Daoy (cell line): ENCODE results near the gene ARHGAP40. TPM values are rescaled to one million over a fixed set of nuclear protein-coding genes. Genes with fewer than 3 reads are reported as not detected.
A peak's percentile ranks its signal among the peaks of the same experiment; 100 is the strongest.

Source experiments
- DNase-seq: peaks from one replicate; pipeline ENCODE4 v3.0.0-alpha.2; 2015; ENCODE audit warnings: low read depth
- total RNA-seq: library from RNA; depleted of rRNA; stranded (reverse); fragments of >200 nt; shearing (Covaris generic); gene quantifications from 2 replicates; pipeline ENCODE4 v1.2.3, GENCODE V29; 2014; rRNA removed

ARHGAP40 gene
- total RNA-seq, 1 experiment from 2014 or later: not detected

DNA sequence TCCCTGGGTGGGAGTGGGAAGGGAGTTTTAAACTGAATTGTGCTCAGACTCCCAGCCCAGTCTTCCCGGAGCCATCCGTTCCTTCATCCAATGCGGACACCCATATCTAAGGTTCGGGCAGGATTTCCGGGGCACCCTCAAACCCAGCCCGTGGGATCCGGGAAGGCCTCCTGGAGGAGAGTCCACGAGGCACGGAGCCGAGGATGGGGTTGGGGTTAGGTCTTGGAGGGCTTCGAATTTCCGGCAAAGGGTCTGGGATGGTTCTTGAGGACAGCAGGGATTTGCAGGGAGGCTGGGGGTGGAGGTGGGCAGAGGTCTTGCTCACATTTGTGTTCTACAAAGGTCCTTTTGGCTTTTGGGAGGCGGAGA, 73.1 kb downstream of the ARHGAP40 start:
- no peak for DNase-seq

DNA sequence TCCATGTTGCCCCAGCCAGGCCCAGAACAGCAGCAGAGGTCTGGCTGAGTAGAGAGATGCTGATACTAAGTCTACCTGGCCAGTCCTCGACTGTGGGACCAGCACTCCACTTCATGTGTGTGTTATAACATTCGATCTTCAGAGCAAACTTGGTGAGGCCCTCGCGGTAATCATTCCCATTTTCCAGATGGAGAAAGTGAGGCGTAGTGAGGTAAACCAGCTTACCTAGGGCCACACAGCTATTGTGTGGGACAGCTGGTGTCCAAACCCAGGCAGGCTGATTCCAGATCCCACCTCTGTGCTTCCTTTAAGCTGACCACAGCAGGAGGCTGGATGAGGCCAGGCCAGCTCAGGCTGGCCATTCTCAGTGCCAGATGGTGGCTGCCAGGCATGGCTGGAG, 75.0 kb downstream of the ARHGAP40 start:
- DNase-seq: no peak

DNA sequence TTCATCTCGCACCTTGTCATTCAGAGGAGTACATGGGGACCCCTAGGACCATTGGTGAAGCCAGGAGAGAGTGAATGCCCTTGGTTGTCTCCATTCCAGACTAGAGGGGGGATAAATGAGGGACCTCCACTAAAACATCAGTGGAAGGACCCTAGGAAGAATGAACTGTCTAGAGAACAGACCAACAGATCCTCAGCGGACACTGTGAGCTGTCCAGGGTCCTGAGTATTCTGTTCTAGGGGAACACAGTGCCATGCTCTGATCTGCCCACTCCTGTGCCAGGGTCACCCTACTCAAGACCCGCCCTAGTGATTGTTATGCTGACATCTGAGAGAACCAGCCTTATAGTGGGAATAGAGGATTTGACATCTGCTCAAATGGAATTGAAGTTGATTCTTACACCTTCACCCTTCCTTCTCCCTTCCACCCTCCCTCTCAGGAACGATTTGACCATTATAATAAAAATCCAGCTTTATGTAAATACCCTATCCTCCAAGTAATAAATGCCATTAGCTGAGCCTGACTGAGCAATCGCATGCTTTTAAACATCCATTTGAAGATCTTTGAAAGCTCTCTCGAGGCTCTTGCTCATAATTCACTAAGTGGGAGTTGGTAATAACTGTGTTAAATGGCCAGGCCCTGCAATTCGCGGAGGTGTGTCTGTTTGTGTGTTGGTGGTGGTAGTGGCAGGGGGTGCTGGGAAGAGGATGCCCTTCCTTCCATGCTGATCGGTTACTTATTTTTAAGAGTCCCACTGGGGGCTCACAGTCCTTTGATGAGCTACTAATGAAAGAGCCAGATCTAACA, 79.1 kb downstream of the ARHGAP40 start:
- DNase-seq: no peak

DNA sequence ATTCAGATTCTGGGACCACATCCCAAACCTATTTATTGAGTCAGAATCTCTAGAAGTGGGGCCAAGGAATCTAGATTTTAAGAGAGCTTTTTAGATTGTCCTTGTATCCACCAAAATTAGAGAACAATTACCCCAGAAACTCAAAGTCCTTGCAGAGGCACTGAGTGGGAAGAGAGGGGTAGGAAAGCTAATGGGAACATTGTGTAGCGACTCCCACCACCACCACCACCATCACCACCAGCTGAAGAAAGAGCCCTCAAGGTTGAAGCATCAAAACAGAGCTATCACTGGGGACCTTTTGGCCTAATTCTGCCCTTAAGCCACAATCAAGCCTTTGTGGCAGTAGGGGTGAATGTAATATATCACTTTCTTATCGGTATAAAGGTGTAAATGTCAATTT, 83.7 kb downstream of the ARHGAP40 start:
- DNase-seq: no peak

DNA sequence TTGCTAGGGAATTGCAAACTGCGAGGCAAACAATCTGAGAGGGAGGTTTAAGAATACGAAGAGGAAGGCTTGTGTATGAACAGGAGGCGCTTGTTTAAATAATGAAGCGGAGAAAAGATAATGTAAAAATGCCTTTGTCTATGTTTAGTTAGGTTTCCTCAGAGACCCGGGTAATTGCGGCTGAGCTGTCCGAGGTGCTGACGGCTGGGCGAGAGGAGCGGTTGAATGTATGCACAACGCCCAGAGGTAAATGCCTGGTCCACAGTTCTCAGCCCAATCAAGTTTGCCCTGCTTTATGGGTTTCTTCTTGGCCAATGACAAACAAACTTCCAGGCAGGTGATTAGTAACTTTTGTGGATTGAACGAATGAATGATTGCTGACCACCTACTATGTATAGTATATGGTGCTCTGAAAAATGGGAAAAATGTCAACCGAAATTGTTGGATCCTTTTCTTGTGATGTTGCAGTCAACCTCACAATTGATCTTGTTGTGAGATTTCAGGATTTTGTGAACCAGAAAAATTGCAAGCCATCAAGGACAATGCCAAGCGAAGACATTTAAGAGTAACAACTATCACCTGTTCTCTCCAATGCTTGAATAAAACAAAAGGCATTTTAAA, 84.4 kb downstream of the ARHGAP40 start:
- DNase-seq: peak; percentile 27

DNA sequence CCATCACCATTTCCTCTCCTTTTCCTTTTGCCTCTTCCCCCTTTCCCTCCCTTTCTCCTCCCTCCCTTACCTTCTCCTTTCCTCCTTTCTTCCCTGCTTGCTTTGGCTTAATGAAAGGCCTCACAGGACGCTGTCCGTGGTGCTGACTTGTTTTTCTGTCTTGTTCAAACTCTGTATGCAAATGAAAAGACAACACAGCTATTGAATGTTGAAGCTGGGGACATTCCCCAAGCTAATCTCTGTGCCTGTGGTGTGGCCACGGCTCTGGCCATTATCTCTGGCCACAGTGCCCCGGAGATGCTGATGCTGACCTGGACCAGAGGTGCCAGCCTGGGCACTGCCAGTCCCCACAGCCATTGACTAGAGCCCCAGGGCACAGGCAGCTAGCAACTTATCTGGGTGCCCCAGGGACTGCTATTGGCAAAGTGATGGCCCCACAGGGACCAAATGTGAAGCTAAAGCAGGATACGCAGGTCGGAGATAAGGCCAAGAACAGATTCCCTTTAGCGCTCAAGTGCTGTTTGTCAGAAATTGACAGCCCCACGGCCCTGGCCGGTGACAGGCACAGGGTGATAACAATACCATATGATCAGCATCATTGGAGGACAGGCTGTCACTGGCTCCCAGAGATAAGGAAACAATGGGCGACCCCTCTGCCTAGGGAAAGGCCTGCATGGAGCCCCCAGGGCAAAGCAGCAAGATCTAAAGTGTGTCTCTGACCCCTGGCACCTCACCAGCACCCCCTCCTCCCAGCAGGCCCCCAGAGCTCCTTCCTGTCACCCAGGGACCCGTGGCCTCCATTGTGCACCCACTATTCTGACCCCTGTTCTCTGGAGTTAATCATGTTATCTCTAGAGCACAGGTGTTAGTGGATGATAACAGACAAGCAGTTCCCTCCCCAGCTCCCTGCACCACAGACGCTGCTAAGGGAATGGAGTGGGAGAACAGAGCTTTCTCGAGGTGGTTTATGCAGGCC, 91.1 kb downstream of the ARHGAP40 start:
- peak; percentile 34 for DNase-seq

DNA sequence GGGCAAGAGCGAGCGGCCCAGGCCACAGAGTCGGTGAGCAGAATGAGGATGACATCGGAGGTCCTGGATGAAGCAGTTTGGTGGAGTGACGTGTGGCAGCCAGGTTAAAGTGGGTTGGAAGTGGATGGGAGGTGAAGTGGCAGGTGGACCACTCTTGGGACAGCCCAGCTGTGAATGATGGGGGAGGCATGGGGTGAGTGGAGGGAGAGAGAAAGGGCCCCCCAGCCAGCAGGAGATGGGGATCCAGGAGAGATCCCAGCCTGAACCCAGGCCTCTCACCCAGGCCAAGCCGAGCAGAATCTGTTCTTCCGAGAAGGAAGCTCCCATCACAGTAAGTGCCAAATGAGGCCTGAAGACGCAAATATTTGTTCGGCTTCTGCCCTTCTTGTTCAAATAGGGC, 95.7 kb downstream of the ARHGAP40 start:
- DNase-seq: no peak

DNA sequence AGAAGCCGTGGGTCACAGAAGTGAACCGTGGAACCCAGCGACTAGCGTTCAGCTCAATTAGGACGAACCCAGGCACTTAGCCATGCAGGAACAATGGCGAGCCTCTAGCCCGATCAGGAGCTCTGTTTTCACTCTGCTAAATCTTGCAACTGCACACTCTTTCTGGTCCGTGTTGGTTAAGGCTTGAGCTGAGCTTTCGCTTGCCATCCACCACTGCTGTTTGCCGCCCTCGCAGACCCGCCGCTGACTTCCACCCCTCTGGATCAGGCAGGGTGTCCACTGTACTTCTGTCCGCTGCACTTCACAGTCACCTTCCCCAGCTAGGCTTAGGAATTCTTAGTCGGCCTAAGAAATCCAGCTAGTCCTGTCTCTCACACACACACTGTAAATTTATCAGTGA, 96.9 kb downstream of the ARHGAP40 start:
- no peak for DNase-seq

DNA sequence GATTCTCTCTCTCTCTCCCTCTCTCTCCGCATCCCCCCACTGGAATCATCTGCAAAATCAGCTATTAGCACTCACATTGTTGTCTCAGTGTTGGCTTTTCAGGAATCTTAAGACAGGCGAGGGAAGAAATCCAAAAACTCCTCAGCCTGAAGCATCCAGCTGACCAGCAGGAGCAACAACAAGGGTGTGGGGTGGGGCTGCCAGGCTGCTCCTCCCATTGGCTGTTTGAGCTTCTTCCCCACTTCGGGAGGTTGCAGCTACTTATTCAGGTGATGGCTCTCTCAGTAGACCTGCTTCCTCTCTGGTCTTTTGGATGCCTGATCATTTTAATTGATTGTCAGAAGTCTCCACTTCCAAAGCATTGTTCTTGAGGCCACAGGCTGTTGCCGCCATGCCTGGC, 98.5 kb downstream of the ARHGAP40 start:
- no peak for DNase-seq

Other genes with a start within 250 kb of the ARHGAP40 start
- 18.9 and 24.2 TPM in 2 replicates for gene SNHG17, start 166.5 kb upstream of the ARHGAP40 start, total RNA-seq
- gene RALGAPB, start 129.0 kb upstream of the ARHGAP40 start, total RNA-seq: 14.1 and 17.8 TPM in 2 replicates
- not detected in 2 replicates for gene ADIG, start 20.6 kb upstream of the ARHGAP40 start, total RNA-seq
- gene SLC32A1, start 122.7 kb downstream of the ARHGAP40 start, total RNA-seq: not detected in 2 replicates
- gene ACTR5, start 146.7 kb downstream of the ARHGAP40 start, total RNA-seq: 13.3 and 14.9 TPM in 2 replicates
- gene PPP1R16B, start 203.9 kb downstream of the ARHGAP40 start, total RNA-seq: under 0.01 TPM in 1 of 2 replicates, not detected in the other